AG08396 (cell line): ENCODE data around the gene SDHB.

Source experiments
- DNase-seq: peaks from one replicate; pipeline ENCODE4 v3.0.0; 2012; ENCODE audit warnings: low spot score, mixed read lengths

SDHB gene

GRCh38 chr1:16969057-16969611, 84.7 kb downstream of the SDHB start:
- DNase-seq, result no peak
